BLaER1 treated with 17β-estradiol and CSF1 and Interleukin-3, amounts not matched to agents 10 nM and 100 nM (cell line): ENCODE data around the gene TMEM101.

Experiments used
- H3K27ac ChIP-seq, 11 experiments: shearing (Covaris generic); formaldehyde crosslinking; 2 replicates each; pipeline ENCODE4 v1.8.1; 2022
- H3K27me3 ChIP-seq, 11 experiments: shearing (Covaris generic); formaldehyde crosslinking; 2 replicates each; pipeline ENCODE4 v1.8.1; 2022
- H3K36me3 ChIP-seq, 11 experiments: shearing (Covaris generic); formaldehyde crosslinking; 2 replicates each; pipeline ENCODE4 v1.8.1; 2022
- H3K4me1 ChIP-seq, 10 experiments: shearing (Covaris generic); formaldehyde crosslinking; 2 replicates each; pipeline ENCODE4 v1.8.1; 2022
- H3K4me2 ChIP-seq, 11 experiments: shearing (Covaris generic); formaldehyde crosslinking; 2 replicates each; pipeline ENCODE4 v1.8.1; 2022
- H3K4me3 ChIP-seq, 10 experiments: shearing (Covaris generic); formaldehyde crosslinking; 2 replicates each; pipeline ENCODE4 v1.8.1; 2022
- H3K9ac ChIP-seq, 11 experiments: shearing (Covaris generic); formaldehyde crosslinking; 2 replicates each; pipeline ENCODE4 v1.8.1; 2022
- H3K9me3 ChIP-seq, 11 experiments: shearing (Covaris generic); formaldehyde crosslinking; replicated peaks in 1 of 11; 2 replicates each; pipeline ENCODE4 v1.8.1; 2022
- H4K20me1 ChIP-seq, 11 experiments: shearing (Covaris generic); formaldehyde crosslinking; 2 replicates each; pipeline ENCODE4 v1.8.1; 2022
- Cebpa-rat ChIP-seq, 11 experiments: shearing (Covaris generic); IDR thresholded peaks; 2 replicates each; pipeline ENCODE4 v1.8.1; 2022

Gene TMEM101

GRCh38 chr17:43986225-43986981, 28.4 kb downstream of the TMEM101 start:
- Histone ChIP-seq H3K27ac (no peak overlapping the region), H3K9me3 (no peaks in the 10 kb centered on the region), H3K4me1 (peaks cover 0 to 8% (median 5%) of the 10 kb centered on the region in 10 experiments; a peak in 8 of 20 replicates), H3K9ac (no peak overlapping the region), H3K4me3 (no peak overlapping the region), H3K36me3 (no peaks in the 10 kb centered on the region), H4K20me1 (no peaks in the 10 kb centered on the region; a peak in 1 of 22 replicates), H3K4me2 (no peak overlapping the region), H3K27me3 (peaks cover 26 to 45% (median 36%) of the 10 kb centered on the region in 11 experiments)
- no peak for TF ChIP-seq Cebpa-rat (IDR thresholded peaks at IDR 0.05)

GRCh38 chr17:43984521-43984920, 30.2 kb downstream of the TMEM101 start:
- H3K4me2 ChIP-seq: no peak overlapping the region

GRCh38 chr17:43983515-43984411, 31.0 kb downstream of the TMEM101 start:
- Histone ChIP-seq H4K20me1 (no peaks in the 10 kb centered on the region; a peak in 1 of 22 replicates), H3K27me3 (peaks cover 26 to 45% (median 36%) of the 10 kb centered on the region in 11 experiments), H3K27ac (no peak overlapping the region), H3K9ac (no peak overlapping the region), H3K9me3 (no peaks in the 10 kb centered on the region), H3K4me3 (peak overlapping the region; percentile 23 to 55 (median 38); a peak in 14 of 20 replicates), H3K4me2 (peak overlapping the region; percentile 28 to 69 (median 58)), H3K4me1 (peaks cover 0 to 8% (median 5%) of the 10 kb centered on the region in 10 experiments; a peak in 8 of 20 replicates), H3K36me3 (no peaks in the 10 kb centered on the region)
- no peak for TF ChIP-seq Cebpa-rat (IDR thresholded peaks at IDR 0.05)

More at GRCh38 chr17:43984521-43984920, 30.2 kb downstream of the TMEM101 start:
- Histone ChIP-seq H3K9me3 (no peaks in the 10 kb centered on the region), H3K36me3 (no peaks in the 10 kb centered on the region), H4K20me1 (no peaks in the 10 kb centered on the region; a peak in 1 of 22 replicates), H3K9ac (no peak overlapping the region), H3K27me3 (peaks cover 26 to 45% (median 36%) of the 10 kb centered on the region in 11 experiments), H3K4me3 (no peak overlapping the region), H3K27ac (no peak overlapping the region), H3K4me1 (peaks cover 0 to 8% (median 5%) of the 10 kb centered on the region in 10 experiments; a peak in 8 of 20 replicates)
- no peak for TF ChIP-seq Cebpa-rat (IDR thresholded peaks at IDR 0.05)

- no peak for TF ChIP-seq Cebpa-rat (IDR thresholded peaks at IDR 0.05)
- Histone ChIP-seq H4K20me1 (no peaks in the 10 kb centered on the region; a peak in 1 of 22 replicates), H3K4me3 (peak overlapping the region in 3 of 10 experiments; percentile 37 to 55 (median 39); a peak in 2 of 20 replicates), H3K4me1 (peaks cover 0 to 8% (median 5%) of the 10 kb centered on the region in 10 experiments; a peak in 8 of 20 replicates), H3K36me3 (no peaks in the 10 kb centered on the region), H3K9me3 (no peaks in the 10 kb centered on the region), H3K9ac (no peak overlapping the region), H3K27ac (no peak overlapping the region), H3K27me3 (peaks cover 26 to 45% (median 36%) of the 10 kb centered on the region in 11 experiments), H3K4me2 (peak overlapping the region in 6 of 11 experiments; percentile 28 to 64 (median 54); a peak in 7 of 22 replicates)
These were observed 31.6 kb downstream of the TMEM101 start for GRCh38 chr17:43983196-43983514.

- no peak for TF ChIP-seq Cebpa-rat (IDR thresholded peaks at IDR 0.05)
- no peak overlapping the region for H3K4me3 ChIP-seq
- no peaks in the 10 kb centered on the region for H3K9me3 ChIP-seq
- no peaks in the 10 kb centered on the region for H3K36me3 ChIP-seq
- no peak overlapping the region for H3K4me2 ChIP-seq
- no peaks in the 10 kb centered on the region; a peak in 1 of 22 replicates for H4K20me1 ChIP-seq
- H3K4me1 ChIP-seq: peaks cover 0 to 8% (median 5%) of the 10 kb centered on the region in 10 experiments; a peak in 8 of 20 replicates
- H3K27me3 ChIP-seq: peaks cover 26 to 45% (median 36%) of the 10 kb centered on the region in 11 experiments
- H3K9ac ChIP-seq: no peak overlapping the region
- H3K27ac ChIP-seq: no peak overlapping the region
These were observed 32.6 kb downstream of the TMEM101 start for GRCh38 chr17:43982171-43982570.

- Histone ChIP-seq H3K4me2 (no peak overlapping the region), H3K36me3 (no peaks in the 10 kb centered on the region), H3K9ac (no peak overlapping the region), H3K9me3 (no peaks in the 10 kb centered on the region), H3K4me1 (peaks cover 0 to 8% (median 5%) of the 10 kb centered on the region in 10 experiments; a peak in 7 of 20 replicates), H3K4me3 (no peak overlapping the region), H3K27ac (no peak overlapping the region), H3K27me3 (peaks cover 25 to 30% (median 28%) of the 10 kb centered on the region in 11 experiments), H4K20me1 (no peaks in the 10 kb centered on the region; a peak in 1 of 22 replicates)
- no peak for TF ChIP-seq Cebpa-rat (IDR thresholded peaks at IDR 0.05)
These were observed 35.1 kb downstream of the TMEM101 start for GRCh38 chr17:43979671-43980070.

- H3K9me3 ChIP-seq: no peaks in the 10 kb centered on the region
- no peaks in the 10 kb centered on the region; a peak in 1 of 22 replicates for H4K20me1 ChIP-seq
- no peak overlapping the region for H3K9ac ChIP-seq
- H3K4me1 ChIP-seq: peaks cover 0 to 7% (median 5%) of the 10 kb centered on the region in 10 experiments; a peak in 7 of 20 replicates
- H3K36me3 ChIP-seq: no peaks in the 10 kb centered on the region
- H3K4me3 ChIP-seq: no peak overlapping the region
- TF ChIP-seq Cebpa-rat (IDR thresholded peaks at IDR 0.05): no peak
- no peak overlapping the region for H3K4me2 ChIP-seq
- H3K27me3 ChIP-seq: peaks cover 18 to 23% (median 21%) of the 10 kb centered on the region in 11 experiments
- H3K27ac ChIP-seq: no peak overlapping the region
These were observed 35.8 kb downstream of the TMEM101 start for GRCh38 chr17:43979011-43979410.

GRCh38 chr17:43978078-43978477, 36.7 kb downstream of the TMEM101 start:
- TF ChIP-seq Cebpa-rat (IDR thresholded peaks at IDR 0.05): no peak
- no peaks in the 10 kb centered on the region for H3K4me1 ChIP-seq
- H3K9ac ChIP-seq: no peak overlapping the region
- peaks cover 9 to 14% (median 12%) of the 10 kb centered on the region in 11 experiments for H3K27me3 ChIP-seq
- no peaks in the 10 kb centered on the region; a peak in 1 of 22 replicates for H4K20me1 ChIP-seq
- no peak overlapping the region for H3K4me3 ChIP-seq
- no peaks in the 10 kb centered on the region for H3K36me3 ChIP-seq
- H3K27ac ChIP-seq: no peak overlapping the region
- H3K4me2 ChIP-seq: no peak overlapping the region
- no peaks in the 10 kb centered on the region for H3K9me3 ChIP-seq
